ENCODE results near the gene KDM4C. TPM values are rescaled to one million over a fixed set of nuclear protein-coding genes. Genes with fewer than 3 reads are reported as not detected.

Gene KDM4C
- total and polyA plus RNA-seq, 2 of the 8 experiments (the other 6 are each of a cell fraction or from before 2014, with no cell fraction given): 13.0 to 26.1 TPM

GRCh38 chr9:6899274-6899673, 141.5 kb downstream of the KDM4C start (continued):
- TF ChIP-seq TEAD4 (IDR thresholded peaks at IDR 0.05; ENCODE audit: low read depth, low read length): no peak
- TF ChIP-seq USF2 (IDR thresholded peaks at IDR 0.05; ENCODE audit: low read length): no peak
- TF ChIP-seq CBX5 (IDR thresholded peaks at IDR 0.05; ENCODE audit: low read depth, low read length): no peak
- no peak for TF ChIP-seq CHD7 (IDR thresholded peaks at IDR 0.05; ENCODE audit: insufficient replicate concordance, low read length)

Measured in H1 (cell line).